SIG-M5 (cell line): ENCODE measurements around the gene PHF21A.

Experiments used
- DNase-seq: peaks from one replicate; lab custom pipeline; 2025; lab: John Stamatoyannopoulos, UW

Gene PHF21A

DNA sequence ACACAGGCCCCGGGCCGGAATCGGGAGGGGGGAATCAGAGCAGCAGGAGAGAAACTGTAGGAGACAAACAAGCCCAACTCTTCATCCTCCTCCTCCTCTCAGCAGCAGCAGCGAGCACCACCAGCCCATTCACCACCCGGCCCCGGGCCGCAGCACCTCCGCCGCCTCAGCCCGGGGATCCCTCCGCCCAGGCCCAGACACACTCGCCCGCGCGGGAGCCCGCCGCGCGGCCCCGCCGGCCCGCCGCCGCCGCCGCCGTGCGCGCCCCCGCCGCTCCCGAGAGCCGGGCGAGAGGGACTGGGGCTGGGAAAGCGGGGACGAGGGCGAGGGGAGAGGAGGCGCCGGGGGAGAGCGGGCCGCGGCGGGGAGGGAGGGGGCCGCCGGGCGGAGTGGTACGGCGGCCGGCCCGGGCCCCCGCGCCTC, at the start of gene PHF21A:
Gene PHF21A, minus strand, starts transcription at position 154 of the 423 bp plus-strand sequence. CDS start 37,235 bp downstream, outside the sequence.
- DNase-seq: peak; percentile 25

DNA sequence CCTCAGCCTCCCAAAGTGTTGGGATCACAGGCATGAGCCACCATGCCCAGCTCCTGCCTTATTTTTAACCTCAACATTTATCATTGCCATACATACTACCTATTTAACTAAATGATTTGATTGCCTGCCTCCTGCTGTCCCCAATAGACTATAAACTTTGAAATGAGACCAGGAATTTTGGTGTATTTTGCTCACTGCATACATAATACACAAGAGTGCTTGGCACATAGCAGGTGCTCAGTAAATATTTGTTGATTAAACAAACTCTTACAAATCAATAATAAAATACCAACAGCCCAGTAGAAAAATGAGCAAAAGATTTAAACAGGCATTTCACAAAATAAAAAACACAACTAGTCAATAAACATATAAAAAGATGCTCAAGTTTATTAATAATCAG, 49.5 kb upstream of the PHF21A start:
- DNase-seq: no peak

DNA sequence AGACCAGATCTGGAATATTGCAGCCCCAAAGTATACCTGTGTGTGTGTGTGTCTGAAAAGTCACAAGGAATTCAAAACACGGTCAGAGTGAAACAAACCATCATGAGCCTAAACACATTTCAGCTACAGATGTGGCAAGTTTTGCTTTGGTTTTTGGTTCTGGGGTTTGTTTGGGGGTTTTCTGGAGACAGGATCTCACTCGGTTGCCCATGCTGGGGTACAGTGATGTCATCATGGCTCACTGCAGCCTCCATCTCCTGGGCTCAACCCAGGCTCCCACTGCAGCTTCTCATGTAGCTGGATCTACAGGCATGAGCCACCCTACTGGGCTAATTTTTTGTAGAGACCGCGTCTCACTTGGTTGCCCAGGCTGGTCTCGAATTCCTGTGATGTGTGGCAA, 41.4 kb upstream of the PHF21A start:
- no peak for DNase-seq

GRCh38 chr11:46161201-46161600, 39.9 kb upstream of the PHF21A start:
- no peak for DNase-seq

DNA sequence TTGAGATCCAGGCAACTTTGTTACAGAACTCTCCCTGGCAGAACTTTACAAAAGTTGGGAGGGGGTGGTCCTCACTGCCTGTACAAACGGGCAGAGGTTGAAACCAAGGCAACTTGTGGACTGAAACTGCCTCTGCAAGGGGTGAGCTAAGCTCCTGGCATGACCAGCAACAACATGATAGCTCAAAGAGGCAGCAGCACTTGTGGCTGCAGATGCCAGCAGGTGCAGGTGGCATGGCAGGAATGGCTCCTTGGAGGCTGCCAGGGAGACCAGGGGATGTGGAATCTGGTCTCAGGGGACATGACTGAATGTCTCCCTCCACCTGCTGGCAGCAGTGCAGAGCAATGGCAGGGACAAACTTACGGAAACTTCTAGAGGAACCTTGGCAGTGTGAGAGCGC, 38.8 kb upstream of the PHF21A start:
- DNase-seq: no peak

- DNase-seq: no peak
These were observed 38.4 kb upstream of the PHF21A start for GRCh38 chr11:46159680-46160079.

DNA sequence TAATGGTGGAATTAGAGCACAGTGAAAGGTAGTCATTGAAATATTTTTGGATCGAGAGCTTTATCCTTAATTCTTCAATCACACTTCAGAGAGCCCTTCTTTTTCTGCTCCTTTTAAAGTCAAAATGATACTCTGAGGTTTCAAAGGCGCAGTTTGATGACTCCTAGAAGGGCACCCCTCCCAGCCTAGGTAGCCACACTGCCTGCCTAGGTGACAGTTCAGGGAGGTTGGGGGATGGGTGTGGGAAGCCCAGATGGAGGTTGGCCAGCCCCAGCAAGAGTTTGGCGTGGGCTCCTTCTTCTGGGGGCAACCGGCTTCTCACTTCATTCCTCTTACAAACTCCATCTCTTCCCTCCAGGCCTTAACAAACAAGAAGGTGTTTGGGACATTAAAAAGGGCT, 28.6 kb upstream of the PHF21A start:
- DNase-seq: no peak

DNA sequence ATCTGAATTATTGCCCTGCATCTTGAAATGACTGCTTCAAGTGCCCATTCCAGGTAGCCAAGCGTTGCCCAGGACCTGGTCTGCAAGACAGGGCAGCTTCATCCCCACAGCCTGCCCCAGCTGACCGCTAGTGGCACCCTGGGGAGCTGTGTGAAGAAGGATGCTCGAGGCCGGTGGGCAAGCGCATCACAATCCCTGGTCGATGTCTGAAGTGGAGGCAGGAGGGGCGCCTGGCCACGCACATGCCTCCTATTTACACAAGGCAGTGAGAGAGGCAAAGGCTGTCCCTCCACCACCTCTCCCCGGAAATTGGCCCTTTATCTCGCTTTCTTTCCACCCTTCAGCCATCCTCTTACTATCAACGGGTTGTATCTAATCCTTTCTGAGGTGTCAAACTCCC, 28.1 kb upstream of the PHF21A start:
- no peak for DNase-seq

DNA sequence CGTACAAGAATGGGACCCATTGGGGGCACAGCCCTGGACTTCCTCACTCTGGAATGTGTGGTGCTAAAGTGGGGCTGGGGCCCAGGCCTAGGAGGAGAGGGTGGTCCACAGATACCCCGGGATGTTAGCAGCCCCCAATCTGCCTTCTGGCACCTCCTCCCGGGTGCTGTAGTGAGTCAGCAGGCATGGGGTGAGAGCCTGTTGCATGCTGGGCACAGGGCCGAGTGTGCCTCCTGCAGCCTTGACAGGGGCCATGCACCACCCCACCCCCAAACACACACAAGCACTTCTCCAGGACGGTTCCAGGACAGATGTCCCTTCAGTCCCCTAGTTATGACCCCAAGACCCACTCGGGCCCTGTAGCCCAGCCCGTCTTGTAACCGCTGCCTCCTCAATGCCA, 23.5 kb upstream of the PHF21A start:
- no peak for DNase-seq

GRCh38 chr11:46143049-46143806, 22.0 kb upstream of the PHF21A start:
- DNase-seq: no peak

GRCh38 chr11:46142561-46142960, 21.3 kb upstream of the PHF21A start:
- DNase-seq: no peak

DNA sequence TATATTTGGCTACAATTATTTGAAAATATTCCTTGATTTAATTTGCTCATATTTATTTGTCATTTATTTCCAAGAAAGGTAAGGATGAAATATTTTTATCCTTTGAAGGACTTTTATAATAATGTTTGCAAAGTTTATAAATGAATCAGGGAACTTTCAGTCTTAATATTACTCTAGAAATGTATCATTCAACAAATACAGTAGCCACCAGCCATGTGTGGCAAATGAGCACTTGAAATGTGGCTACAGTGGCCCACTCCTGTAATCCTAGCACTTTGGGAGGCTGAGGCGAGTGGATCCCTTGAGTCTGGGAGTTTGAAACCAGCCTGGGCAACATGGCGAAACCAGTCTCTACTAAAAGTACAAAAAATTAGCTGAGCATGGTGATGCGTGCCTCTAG, 20.3 kb upstream of the PHF21A start:
- DNase-seq: no peak

DNA sequence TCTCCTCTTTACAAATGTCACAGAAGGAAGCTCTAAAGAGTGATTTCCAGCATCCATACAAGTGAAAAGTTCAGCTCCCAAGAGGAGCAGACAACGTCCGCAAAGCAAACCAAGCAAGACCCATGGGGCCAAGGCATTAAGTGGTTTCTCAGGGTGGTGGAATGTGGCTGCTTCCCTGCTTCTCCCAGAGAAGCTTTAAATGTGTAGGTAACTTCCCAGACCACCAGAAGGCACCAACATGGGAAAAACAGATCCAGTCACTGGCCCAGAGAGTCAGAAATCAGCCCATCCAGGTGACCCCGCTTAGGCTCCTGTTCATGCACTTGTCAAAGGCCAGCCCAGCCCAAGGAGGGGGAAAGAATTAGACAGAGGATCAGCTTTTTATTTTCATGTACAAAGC, 13.3 kb upstream of the PHF21A start:
- DNase-seq: no peak

DNA sequence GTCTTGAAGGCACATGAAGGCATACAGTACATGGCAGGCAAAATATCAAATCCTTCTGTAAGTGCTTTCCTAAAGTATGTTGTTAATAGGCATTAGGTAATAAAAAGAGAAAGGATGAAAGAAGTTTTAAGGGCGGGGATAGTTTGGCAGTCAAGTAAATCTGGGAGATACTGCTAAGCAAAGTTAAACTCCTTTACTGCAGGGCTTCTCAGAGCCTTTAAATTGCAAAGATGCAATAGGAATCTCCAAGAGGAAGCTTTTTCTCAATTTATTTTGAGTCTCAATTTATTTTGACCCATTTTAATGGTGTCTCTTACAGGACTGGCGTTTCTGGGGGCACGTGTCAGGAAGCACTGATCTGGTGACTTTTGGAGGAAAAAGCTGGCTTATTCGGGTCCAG, 12.8 kb upstream of the PHF21A start:
- DNase-seq: no peak

DNA sequence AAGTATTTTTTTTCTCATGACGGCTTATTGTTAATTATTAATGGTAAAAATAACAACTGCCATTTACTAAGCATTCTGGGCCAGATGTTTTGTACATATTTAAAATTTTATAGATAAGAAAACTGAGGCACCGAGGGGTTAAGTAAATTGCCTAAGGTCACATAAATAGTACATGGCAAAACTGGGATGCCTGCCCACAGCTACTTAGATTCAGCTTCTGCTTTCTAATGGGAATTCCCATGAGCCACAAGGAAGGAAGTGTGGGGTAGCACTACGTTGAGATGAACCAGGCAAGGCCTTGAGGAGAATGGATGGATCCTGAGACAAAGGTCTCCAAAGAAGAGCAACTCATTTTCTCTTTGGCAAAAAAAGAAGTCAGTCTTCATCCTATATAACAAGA, 11.9 kb upstream of the PHF21A start:
- DNase-seq: no peak

- DNase-seq: no peak
These were observed 9.2 kb upstream of the PHF21A start for GRCh38 chr11:46130286-46130940.

- DNase-seq: no peak
These were observed 7.9 kb upstream of the PHF21A start for GRCh38 chr11:46129133-46129532.

DNA sequence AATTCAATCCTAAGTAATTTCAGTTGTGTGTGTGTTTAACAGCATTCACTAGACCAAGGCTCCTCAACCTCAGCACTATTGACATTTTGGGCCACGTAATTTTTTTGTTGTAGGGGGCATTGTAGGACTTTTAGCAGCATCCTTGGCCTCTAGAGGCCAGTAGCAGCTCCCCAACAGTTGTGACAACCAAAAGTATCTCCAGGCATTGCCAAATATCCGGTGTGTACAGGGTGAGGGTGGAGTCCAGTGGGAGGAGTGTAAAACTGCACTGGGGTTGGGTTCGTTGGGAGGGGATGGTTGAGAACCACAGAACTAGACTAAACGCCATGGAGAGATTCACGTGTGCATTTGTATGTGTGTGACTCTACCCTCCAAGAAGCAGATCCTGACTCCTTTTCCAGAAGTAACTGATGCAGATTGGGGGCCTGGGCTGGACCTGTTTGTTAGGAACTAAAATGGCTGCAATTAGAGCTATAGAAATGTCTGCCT, 5.9 kb upstream of the PHF21A start:
- DNase-seq: peak; percentile 90

DNA sequence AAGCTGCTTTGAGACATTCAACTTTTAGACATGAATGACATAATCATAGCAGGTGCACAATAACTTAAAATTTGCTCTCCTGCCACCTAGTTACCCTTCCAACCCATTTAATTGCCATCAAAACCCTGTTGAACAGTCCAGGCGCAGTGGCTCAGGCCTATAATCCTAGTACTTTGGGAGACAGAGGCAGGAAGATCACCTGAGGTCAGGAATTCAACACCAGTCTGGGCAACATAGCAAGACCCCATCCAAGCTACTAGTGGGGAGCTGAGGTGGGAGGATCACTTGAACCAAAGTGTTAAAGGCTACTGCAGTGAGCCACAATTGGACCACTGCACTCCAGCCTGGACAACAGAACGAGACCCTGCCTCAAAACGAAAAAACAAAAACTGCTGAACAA, 4.0 kb upstream of the PHF21A start:
- no peak for DNase-seq

DNA sequence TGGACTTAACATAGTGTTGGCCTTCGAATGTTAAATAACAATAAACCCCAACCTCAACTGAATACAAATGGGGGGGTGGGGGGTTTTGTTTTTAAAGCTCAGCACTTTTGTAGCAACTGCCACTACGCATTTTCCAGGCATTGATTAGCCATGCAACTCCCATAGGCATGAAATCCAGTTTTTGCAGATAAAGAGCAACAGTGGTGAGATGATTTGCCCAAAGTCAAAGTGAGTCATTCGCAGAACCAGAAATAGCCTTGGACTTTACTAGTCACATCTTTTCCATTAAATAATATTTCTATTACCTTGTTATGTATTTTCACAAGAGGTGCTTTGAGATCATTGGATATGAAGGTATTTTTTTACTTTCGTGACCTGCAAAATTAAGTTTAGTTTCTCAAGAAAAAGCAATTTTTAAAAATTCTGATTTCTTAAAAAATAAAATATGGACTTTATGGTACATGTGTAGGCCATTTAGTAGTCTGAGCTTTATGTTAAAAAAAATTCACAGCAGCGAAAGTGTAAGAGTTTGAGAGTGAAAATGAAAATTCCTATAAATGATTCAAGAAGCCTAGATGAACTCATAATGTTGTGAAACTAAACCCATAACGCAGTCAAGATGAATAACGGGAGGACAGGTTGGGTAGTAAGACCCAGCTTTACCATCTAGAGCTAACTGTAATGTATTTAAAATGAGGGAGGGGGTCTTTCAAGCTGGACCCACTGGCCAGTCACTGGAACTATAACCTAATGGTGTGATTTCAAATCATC, 1.9 kb upstream of the PHF21A start:
- DNase-seq: no peak

DNA sequence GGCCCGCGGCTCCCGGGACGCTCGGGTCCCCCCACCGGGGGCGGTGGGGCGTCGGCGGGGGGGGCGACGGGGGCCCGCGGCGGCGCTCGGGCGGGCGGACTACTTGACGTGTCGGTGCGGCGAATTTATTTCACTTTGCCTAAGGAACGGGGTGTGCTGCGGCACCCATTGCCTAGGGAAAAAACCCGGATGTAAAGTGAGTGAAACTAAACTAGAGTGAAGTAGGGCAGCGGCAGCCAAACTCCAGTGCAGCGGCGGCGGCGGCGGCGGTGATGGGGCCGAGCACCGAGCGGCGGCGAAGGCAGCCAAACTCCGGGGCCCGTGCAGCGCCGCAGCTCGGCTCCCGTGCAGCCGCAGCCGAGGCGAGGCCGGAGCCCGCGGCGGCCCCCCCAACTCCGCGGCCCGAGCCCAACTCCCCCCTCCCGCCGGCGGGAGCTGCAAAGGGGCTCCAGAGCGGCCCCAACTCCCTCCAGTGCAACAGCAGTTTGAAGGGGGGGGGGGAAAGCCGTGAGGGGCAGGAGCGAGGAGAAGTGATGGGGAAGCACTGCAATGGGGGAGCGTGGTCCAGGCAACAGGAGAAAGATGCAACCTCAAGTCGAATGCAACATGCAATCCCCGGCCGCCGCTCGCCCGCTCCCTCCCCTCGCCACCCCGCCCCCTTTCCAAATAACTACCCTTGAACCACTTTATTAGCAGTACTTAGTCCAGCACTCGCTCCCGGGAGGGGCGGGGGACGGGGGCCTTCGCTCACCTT, 647 bp upstream of the PHF21A start:
- peak; percentile 13 for DNase-seq
